Central memory CD8-positive, alpha-beta T cell (primary cell): ENCODE results near the gene CTBP2.

ENCODE experiments used
- ATAC-seq: fragments of 150-1000 bp; cut with Tn5 transposase; replicated peaks from 2 replicates; pipeline ENCODE4 v1.10.0; 2022; ENCODE audit warnings: mild to moderate bottlenecking, moderate FRiP score, moderate number of reproducible peaks; ENCODE audit not compliant: poor library complexity, severe bottlenecking; ENCODE audit errors: extremely low read depth
- DNase-seq, 2 donors: peaks; one replicate each; pipeline ENCODE4 v3.0.0; 2021; ENCODE audit warnings: low spot score in 2 of 2
- H3K27ac Mint-ChIP-seq: one replicate; pipeline ENCODE4 v1.8.0; 2022; ENCODE audit warnings: low read depth, mild to moderate bottlenecking, moderate library complexity, mixed read lengths
- H3K27me3 Mint-ChIP-seq: one replicate; pipeline ENCODE4 v1.8.0; 2022; ENCODE audit warnings: mixed read lengths
- H3K36me3 Mint-ChIP-seq: one replicate; pipeline ENCODE4 v1.8.0; 2022; ENCODE audit warnings: mild to moderate bottlenecking, moderate library complexity, mixed read lengths; ENCODE audit not compliant: insufficient read depth
- H3K4me1 Mint-ChIP-seq: one replicate; pipeline ENCODE4 v1.8.0; 2022; ENCODE audit warnings: mixed read lengths
- H3K4me3 Mint-ChIP-seq: one replicate; pipeline ENCODE4 v1.8.0; 2022; ENCODE audit warnings: mild to moderate bottlenecking, moderate library complexity, mixed read lengths
- H3K9me3 Mint-ChIP-seq: one replicate; pipeline ENCODE4 v1.8.0; 2022; ENCODE audit warnings: mixed read lengths

Gene CTBP2

GRCh38 chr10:125095776-125096175, 64.6 kb downstream of the CTBP2 start:
- Mint-ChIP-seq H3K27me3 (peaks cover 22% of the 10 kb centered on the region), H3K27ac (no peak overlapping the region), H3K4me3 (no peak overlapping the region), H3K36me3 (no peaks in the 10 kb centered on the region), H3K4me1 (no peaks in the 10 kb centered on the region), H3K9me3 (no peaks in the 10 kb centered on the region)
- ATAC-seq, result no peak
- no peak for DNase-seq

GRCh38 chr10:125095228-125095627, 65.1 kb downstream of the CTBP2 start:
- H3K4me3 Mint-ChIP-seq, result no peak overlapping the region
- no peak for ATAC-seq
- H3K4me1 Mint-ChIP-seq, result no peaks in the 10 kb centered on the region
- H3K27me3 Mint-ChIP-seq, result peaks cover 21% of the 10 kb centered on the region
- no peaks in the 10 kb centered on the region for H3K9me3 Mint-ChIP-seq
- H3K27ac Mint-ChIP-seq, result no peak overlapping the region
- no peaks in the 10 kb centered on the region for H3K36me3 Mint-ChIP-seq
- DNase-seq, result no peak

GRCh38 chr10:125094806-125095205, 65.6 kb downstream of the CTBP2 start:
- no peaks in the 10 kb centered on the region for H3K4me1 Mint-ChIP-seq
- H3K9me3 Mint-ChIP-seq, result no peaks in the 10 kb centered on the region
- DNase-seq (no peak), ATAC-seq (no peak)
- H3K27me3 Mint-ChIP-seq, result peaks cover 20% of the 10 kb centered on the region
- H3K4me3 Mint-ChIP-seq, result no peak overlapping the region
- H3K27ac Mint-ChIP-seq, result no peak overlapping the region
- no peaks in the 10 kb centered on the region for H3K36me3 Mint-ChIP-seq

GRCh38 chr10:125093974-125094705, 66.2 kb downstream of the CTBP2 start:
- ATAC-seq, result no peak
- no peak for DNase-seq
- H3K4me1 Mint-ChIP-seq, result no peaks in the 10 kb centered on the region
- no peaks in the 10 kb centered on the region for H3K36me3 Mint-ChIP-seq
- no peaks in the 10 kb centered on the region for H3K9me3 Mint-ChIP-seq
- no peak overlapping the region for H3K4me3 Mint-ChIP-seq
- H3K27me3 Mint-ChIP-seq, result peaks cover 22% of the 10 kb centered on the region
- H3K27ac Mint-ChIP-seq, result no peak overlapping the region

- Mint-ChIP-seq H3K27me3 (peaks cover 29% of the 10 kb centered on the region), H3K4me3 (no peak overlapping the region), H3K36me3 (no peaks in the 10 kb centered on the region), H3K9me3 (no peaks in the 10 kb centered on the region), H3K4me1 (no peaks in the 10 kb centered on the region), H3K27ac (no peak overlapping the region)
- no peak for DNase-seq
- no peak for ATAC-seq
These were observed 67.0 kb downstream of the CTBP2 start for GRCh38 chr10:125093199-125093973.

GRCh38 chr10:125092564-125093031, 67.8 kb downstream of the CTBP2 start:
- H3K27ac Mint-ChIP-seq, result no peak overlapping the region
- H3K9me3 Mint-ChIP-seq, result no peaks in the 10 kb centered on the region
- ATAC-seq (no peak), DNase-seq (no peak)
- H3K4me1 Mint-ChIP-seq, result no peaks in the 10 kb centered on the region
- H3K36me3 Mint-ChIP-seq, result no peaks in the 10 kb centered on the region
- H3K4me3 Mint-ChIP-seq, result no peak overlapping the region
- peaks cover 37% of the 10 kb centered on the region for H3K27me3 Mint-ChIP-seq

GRCh38 chr10:125091891-125092290, 68.5 kb downstream of the CTBP2 start:
- Mint-ChIP-seq H3K27ac (no peak overlapping the region), H3K9me3 (no peaks in the 10 kb centered on the region), H3K36me3 (no peaks in the 10 kb centered on the region), H3K4me3 (no peak overlapping the region), H3K4me1 (no peaks in the 10 kb centered on the region), H3K27me3 (peaks cover 40% of the 10 kb centered on the region)
- ATAC-seq (no peak), DNase-seq (no peak)

GRCh38 chr10:125089469-125089868, 70.9 kb downstream of the CTBP2 start:
- no peak overlapping the region for H3K4me3 Mint-ChIP-seq
- peaks cover 4% of the 10 kb centered on the region for H3K36me3 Mint-ChIP-seq
- no peaks in the 10 kb centered on the region for H3K9me3 Mint-ChIP-seq
- no peak overlapping the region for H3K27ac Mint-ChIP-seq
- H3K4me1 Mint-ChIP-seq, result no peaks in the 10 kb centered on the region
- H3K27me3 Mint-ChIP-seq, result peaks cover 43% of the 10 kb centered on the region
- DNase-seq (no peak), ATAC-seq (no peak)

- H3K4me3 Mint-ChIP-seq, result no peak overlapping the region
These were observed 72.5 kb downstream of the CTBP2 start for GRCh38 chr10:125087897-125088215.

GRCh38 chr10:125087191-125087896, 73.0 kb downstream of the CTBP2 start:
- Mint-ChIP-seq H3K27ac (no peak overlapping the region), H3K4me1 (no peaks in the 10 kb centered on the region), H3K4me3 (no peak overlapping the region), H3K36me3 (peaks cover 4% of the 10 kb centered on the region), H3K27me3 (peaks cover 46% of the 10 kb centered on the region), H3K9me3 (no peaks in the 10 kb centered on the region)
- ATAC-seq (no peak), DNase-seq (no peak)

More at GRCh38 chr10:125087897-125088215, 72.5 kb downstream of the CTBP2 start:
- Mint-ChIP-seq H3K9me3 (no peaks in the 10 kb centered on the region), H3K27me3 (peaks cover 46% of the 10 kb centered on the region), H3K36me3 (peaks cover 4% of the 10 kb centered on the region), H3K4me1 (no peaks in the 10 kb centered on the region), H3K27ac (no peak overlapping the region)
- ATAC-seq, result no peak
- DNase-seq, result no peak

GRCh38 chr10:125086691-125087090, 73.7 kb downstream of the CTBP2 start:
- H3K9me3 Mint-ChIP-seq, result no peaks in the 10 kb centered on the region
- H3K4me3 Mint-ChIP-seq, result no peak overlapping the region
- H3K27ac Mint-ChIP-seq, result no peak overlapping the region
- H3K27me3 Mint-ChIP-seq, result peaks cover 46% of the 10 kb centered on the region
- peaks cover 4% of the 10 kb centered on the region for H3K36me3 Mint-ChIP-seq
- no peaks in the 10 kb centered on the region for H3K4me1 Mint-ChIP-seq
- no peak for ATAC-seq
- DNase-seq, result no peak

- DNase-seq (no peak), ATAC-seq (no peak)
- Mint-ChIP-seq H3K27ac (no peak overlapping the region), H3K36me3 (peaks cover 4% of the 10 kb centered on the region), H3K27me3 (peaks cover 46% of the 10 kb centered on the region), H3K4me1 (no peaks in the 10 kb centered on the region), H3K4me3 (no peak overlapping the region), H3K9me3 (no peaks in the 10 kb centered on the region)
These were observed 74.9 kb downstream of the CTBP2 start for GRCh38 chr10:125085258-125086054.
